ENCODE data around the gene SHISAL1. TPM values are rescaled to one million over a fixed set of nuclear protein-coding genes. Genes with fewer than 3 reads are reported as not detected.

Gene SHISAL1
- total RNA-seq, 3 donors from 2014 or later, result 0.32 to 1.2 (median 0.33) TPM

GRCh38 chr22:44271010-44271500 lies 41.7 kb downstream of the SHISAL1 start:
- intact Hi-C loops (cut with DNase I; ENCODE audit: low total_unique reads), result no loop called here
- Histone ChIP-seq H3K4me1 (no peaks in the 10 kb centered on the region), H3K27ac (no peak overlapping the region), H3K36me3 (no peaks in the 10 kb centered on the region), H3K4me3 (no peak overlapping the region), H3K27me3 (peaks cover 0 to 2% of the 10 kb centered on the region in 2 donors), H3K9me3 (no peaks in the 10 kb centered on the region)
- DNase-seq (ENCODE audit: low spot score in 2 of 2), result no peak
- TF ChIP-seq POLR2A (IDR thresholded peaks at IDR 0.05) (no peak), POLR2AphosphoS5 (IDR thresholded peaks at IDR 0.05) (no peak), CTCF (IDR thresholded peaks at IDR 0.05) (no peak)

DNA sequence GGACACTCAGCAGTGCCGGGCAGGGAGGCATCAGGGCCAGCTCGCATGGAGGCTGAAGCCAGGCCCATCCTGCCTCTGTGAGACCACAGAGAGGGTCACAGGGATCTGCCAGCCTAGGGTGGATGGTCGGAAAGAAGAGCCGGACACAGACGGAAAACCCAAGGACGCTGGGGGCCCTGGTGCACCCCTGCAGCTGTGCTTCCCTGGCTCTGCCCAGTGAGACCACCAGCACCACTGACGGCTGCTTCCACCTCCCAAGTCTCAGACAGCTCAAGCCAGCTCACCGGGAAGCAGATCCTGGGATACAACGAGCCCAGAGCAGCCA lies 42.2 kb downstream of the SHISAL1 start:
- no peaks in the 10 kb centered on the region for H3K4me1 ChIP-seq
- DNase-seq (ENCODE audit: low spot score in 2 of 2), result no peak
- intact Hi-C loops (cut with DNase I; ENCODE audit: low total_unique reads), result no loop called here
- H3K27me3 ChIP-seq, result peaks cover 0 to 3% of the 10 kb centered on the region in 2 donors
- no peaks in the 10 kb centered on the region for H3K36me3 ChIP-seq
- TF ChIP-seq CTCF (IDR thresholded peaks at IDR 0.05), result no peak
- TF ChIP-seq POLR2AphosphoS5 (IDR thresholded peaks at IDR 0.05), result no peak
- TF ChIP-seq POLR2A (IDR thresholded peaks at IDR 0.05), result no peak
- H3K9me3 ChIP-seq, result no peaks in the 10 kb centered on the region
- H3K27ac ChIP-seq, result no peak overlapping the region
- H3K4me3 ChIP-seq, result no peak overlapping the region

DNA sequence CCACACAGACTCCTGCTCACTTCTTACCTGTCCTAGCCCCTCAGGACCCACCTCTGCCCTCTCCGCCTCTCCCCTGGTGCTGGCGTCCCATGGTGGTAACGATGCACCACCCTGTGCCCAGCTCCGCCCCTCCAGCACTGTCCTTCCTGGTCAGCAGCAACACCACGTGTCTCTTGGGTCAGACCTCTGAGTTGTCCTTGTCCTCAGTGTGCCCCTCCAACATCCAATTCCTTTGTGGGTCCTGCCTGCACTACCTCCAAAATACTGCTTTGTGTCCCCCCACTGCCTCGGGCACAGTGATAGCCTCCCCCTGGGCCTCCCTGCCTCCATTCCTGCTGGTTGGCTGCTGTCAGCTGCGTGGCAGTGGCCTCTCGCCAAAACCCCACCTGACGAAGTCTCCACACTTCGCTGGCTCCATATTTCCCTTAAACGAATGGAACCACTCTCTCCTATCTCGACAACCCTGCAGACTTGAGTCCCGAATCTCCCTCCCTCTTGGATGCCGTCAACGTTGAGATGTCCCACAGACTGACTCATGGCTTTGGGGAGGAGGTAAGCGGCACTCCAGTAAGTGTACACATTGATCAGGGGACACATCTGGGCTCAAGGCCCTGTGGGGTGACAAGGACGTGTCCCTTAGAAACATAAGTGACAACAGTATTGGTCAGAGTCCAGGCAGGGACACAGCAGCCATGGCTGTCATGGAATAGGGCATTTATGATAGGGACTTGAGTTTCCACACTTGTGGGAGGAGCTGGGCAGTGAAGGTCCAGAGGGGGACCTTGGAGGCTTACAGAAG lies 42.8 kb downstream of the SHISAL1 start:
- Histone ChIP-seq H3K4me1 (no peaks in the 10 kb centered on the region), H3K27ac (no peak overlapping the region), H3K36me3 (no peaks in the 10 kb centered on the region), H3K4me3 (no peak overlapping the region), H3K27me3 (peaks cover 0 to 5% of the 10 kb centered on the region in 2 donors), H3K9me3 (no peaks in the 10 kb centered on the region)
- TF ChIP-seq CTCF (IDR thresholded peaks at IDR 0.05), result no peak
- no peak for DNase-seq (ENCODE audit: low spot score in 2 of 2)
- intact Hi-C loops (cut with DNase I; ENCODE audit: low total_unique reads), result loop anchor here (1.0 kb wide), 1 partner anchor 12 kb away; no protein-coding TSS in a partner anchor

DNA sequence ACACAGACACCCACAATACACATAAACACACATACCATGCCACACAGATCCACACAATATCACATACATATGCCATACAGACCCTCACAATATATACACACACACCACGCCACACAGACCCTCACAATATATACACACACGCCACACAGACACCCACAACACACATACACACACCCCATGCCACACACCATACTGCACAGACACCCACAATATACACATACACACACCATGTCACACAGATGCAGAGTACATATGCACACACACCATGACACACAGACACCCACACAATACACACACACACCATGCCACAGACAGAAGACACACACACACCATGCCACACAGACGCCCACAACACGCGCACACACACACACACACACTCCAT lies 43.6 kb downstream of the SHISAL1 start:
- Histone ChIP-seq H3K36me3 (no peaks in the 10 kb centered on the region), H3K27me3 (peaks cover 0 to 5% of the 10 kb centered on the region in 2 donors), H3K4me1 (no peaks in the 10 kb centered on the region), H3K9me3 (no peaks in the 10 kb centered on the region), H3K4me3 (no peak overlapping the region), H3K27ac (no peak overlapping the region)
- intact Hi-C loops (cut with DNase I; ENCODE audit: low total_unique reads), result loop anchor here (1.0 kb wide), 1 partner anchor 13 kb away; no protein-coding TSS in a partner anchor
- TF ChIP-seq CTCF (IDR thresholded peaks at IDR 0.05) (no peak), POLR2AphosphoS5 (IDR thresholded peaks at IDR 0.05) (no peak)
- no peak for DNase-seq (ENCODE audit: low spot score in 2 of 2)

GRCh38 chr22:44268431-44269116 lies 44.2 kb downstream of the SHISAL1 start:
- intact Hi-C loops (cut with DNase I; ENCODE audit: low total_unique reads), result loop anchor here (1.0 kb wide), 1 partner anchor 14 kb away; no protein-coding TSS in a partner anchor
- H3K4me1 ChIP-seq, result no peaks in the 10 kb centered on the region
- H3K4me3 ChIP-seq, result no peak overlapping the region
- DNase-seq (ENCODE audit: low spot score in 2 of 2), result no peak
- TF ChIP-seq POLR2AphosphoS5 (IDR thresholded peaks at IDR 0.05), result no peak
- no peak for TF ChIP-seq CTCF (IDR thresholded peaks at IDR 0.05)
- TF ChIP-seq POLR2A (IDR thresholded peaks at IDR 0.05), result no peak
- peaks cover 0 to 5% of the 10 kb centered on the region in 2 donors for H3K27me3 ChIP-seq
- peaks cover 0 to 2% of the 10 kb centered on the region in 2 donors for H3K9me3 ChIP-seq
- H3K27ac ChIP-seq, result no peak overlapping the region
- H3K36me3 ChIP-seq, result no peaks in the 10 kb centered on the region
